Retinal pigment epithelial cell (primary cell): ENCODE results near the gene MARS1.

Source experiments
- DNase-seq: peaks from one replicate; pipeline ENCODE4 v3.0.0-alpha.2; 2010; ENCODE audit warnings: low read depth
- H3K4me3 ChIP-seq: 2 replicates; pipeline ENCODE4 v1.5.1; 2011; ENCODE audit warnings: mild to moderate bottlenecking, low read length, control low read depth, moderate library complexity
- CTCF ChIP-seq: conservative IDR thresholded peaks from 2 replicates; pipeline ENCODE4 v1.5.1; 2011; ENCODE audit warnings: low read depth, low read length, control low read depth, inconsistent platforms

The MARS1 gene

GRCh38 chr12:57546438-57547287 is 58.8 kb downstream of the MARS1 start, which contains the start of gene DCTN2:
Gene DCTN2 (minus strand): TSS chr12:57547192. CDS start chr12:57547063, 129 bp downstream.
- peak within 1 kb of the TSS; percentile 94 for H3K4me3 ChIP-seq
- peak; percentile 89 for DNase-seq
- no peak for TF ChIP-seq CTCF

- DNase-seq = no peak
- peak overlapping the region; percentile 94 for H3K4me3 ChIP-seq
- TF ChIP-seq CTCF = no peak
Measured at GRCh38 chr12:57547288-57548012, 59.6 kb downstream of the MARS1 start.

GRCh38 chr12:57548013-57548315 is 60.1 kb downstream of the MARS1 start:
- H3K4me3 ChIP-seq = no peak overlapping the region
- no peak for DNase-seq
- no peak for TF ChIP-seq CTCF

GRCh38 chr12:57548488-57548887 is 60.6 kb downstream of the MARS1 start:
- DNase-seq = no peak
- TF ChIP-seq CTCF = no peak
- no peak overlapping the region for H3K4me3 ChIP-seq

- DNase-seq = no peak
- H3K4me3 ChIP-seq = peak overlapping the region; percentile 59
- no peak for TF ChIP-seq CTCF
Measured at GRCh38 chr12:57549203-57549908, 61.5 kb downstream of the MARS1 start.

- peak within 1 kb of the TSS; percentile 59 for H3K4me3 ChIP-seq
- no peak for TF ChIP-seq CTCF
- no peak for DNase-seq
Measured at GRCh38 chr12:57549909-57550640, 62.2 kb downstream of the MARS1 start, which contains the start of gene KIF5A. Gene KIF5A (plus strand): TSS chr12:57550044. CDS start chr12:57550272, 228 bp downstream.
